C4-2B (cell line): ENCODE data around the gene CHPT1.
A peak's percentile ranks its signal among the peaks of the same experiment; 100 is the strongest.

Experiments
- H3K27ac ChIP-seq: fragments of 450-650 bp; 2 replicates; pipeline ENCODE4 v1.5.1; 2017
- ZFX ChIP-seq: fragments of 450-650 bp; IDR thresholded peaks from 2 replicates; pipeline ENCODE4 v1.6.1; 2017
- TF ChIP-seq, protein P1 (sequence below): fragments of 450-650 bp; conservative IDR thresholded peaks from 2 replicates; pipeline ENCODE4 v1.5.1; 2017; ENCODE audit warnings: mild to moderate bottlenecking

Gene CHPT1

DNA sequence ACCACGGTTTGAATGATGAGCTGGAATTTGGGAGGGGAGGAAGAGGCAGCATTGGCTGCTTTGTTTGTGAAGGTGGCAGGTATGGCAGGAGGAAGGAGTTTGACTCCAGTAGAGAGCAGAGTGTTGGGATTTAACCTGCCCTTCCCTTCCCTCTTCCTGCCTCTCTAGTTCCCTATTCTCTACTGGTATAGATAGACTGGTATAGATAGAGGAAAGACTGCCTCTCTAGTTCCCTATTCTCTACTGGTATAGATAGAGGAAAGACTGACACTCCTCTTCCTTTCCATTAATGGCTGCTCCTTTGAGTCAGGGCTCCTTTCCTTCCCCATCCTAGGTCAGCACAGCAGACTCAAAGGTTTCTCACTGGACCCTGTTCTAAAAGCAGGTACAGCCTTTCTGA, 50.3 kb downstream of the CHPT1 start:
- TF ChIP-seq ZFX: no peak
- TF ChIP-seq, protein P1, sequence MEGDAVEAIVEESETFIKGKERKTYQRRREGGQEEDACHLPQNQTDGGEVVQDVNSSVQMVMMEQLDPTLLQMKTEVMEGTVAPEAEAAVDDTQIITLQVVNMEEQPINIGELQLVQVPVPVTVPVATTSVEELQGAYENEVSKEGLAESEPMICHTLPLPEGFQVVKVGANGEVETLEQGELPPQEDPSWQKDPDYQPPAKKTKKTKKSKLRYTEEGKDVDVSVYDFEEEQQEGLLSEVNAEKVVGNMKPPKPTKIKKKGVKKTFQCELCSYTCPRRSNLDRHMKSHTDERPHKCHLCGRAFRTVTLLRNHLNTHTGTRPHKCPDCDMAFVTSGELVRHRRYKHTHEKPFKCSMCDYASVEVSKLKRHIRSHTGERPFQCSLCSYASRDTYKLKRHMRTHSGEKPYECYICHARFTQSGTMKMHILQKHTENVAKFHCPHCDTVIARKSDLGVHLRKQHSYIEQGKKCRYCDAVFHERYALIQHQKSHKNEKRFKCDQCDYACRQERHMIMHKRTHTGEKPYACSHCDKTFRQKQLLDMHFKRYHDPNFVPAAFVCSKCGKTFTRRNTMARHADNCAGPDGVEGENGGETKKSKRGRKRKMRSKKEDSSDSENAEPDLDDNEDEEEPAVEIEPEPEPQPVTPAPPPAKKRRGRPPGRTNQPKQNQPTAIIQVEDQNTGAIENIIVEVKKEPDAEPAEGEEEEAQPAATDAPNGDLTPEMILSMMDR: no peak
- H3K27ac ChIP-seq: no peak overlapping the region

DNA sequence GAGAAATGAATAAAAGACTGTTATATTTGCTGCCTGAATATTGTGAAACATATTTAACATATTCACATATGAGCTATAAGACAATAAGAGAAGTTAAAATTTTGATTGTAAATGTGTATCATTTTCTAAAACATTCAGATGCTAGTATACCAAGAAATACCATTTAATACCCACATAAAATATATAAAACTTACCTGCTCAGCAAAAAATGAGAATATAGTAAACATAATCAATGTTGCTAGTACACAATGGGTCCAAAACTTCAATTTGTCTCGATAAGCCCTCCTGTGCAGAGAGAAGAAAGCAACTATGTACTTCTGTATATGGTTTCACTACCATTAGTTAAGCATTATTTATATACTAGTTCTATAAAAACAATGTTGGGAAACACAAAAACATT, 51.5 kb downstream of the CHPT1 start:
- no peak overlapping the region for H3K27ac ChIP-seq
- TF ChIP-seq, protein P1: no peak
- TF ChIP-seq ZFX: no peak

DNA sequence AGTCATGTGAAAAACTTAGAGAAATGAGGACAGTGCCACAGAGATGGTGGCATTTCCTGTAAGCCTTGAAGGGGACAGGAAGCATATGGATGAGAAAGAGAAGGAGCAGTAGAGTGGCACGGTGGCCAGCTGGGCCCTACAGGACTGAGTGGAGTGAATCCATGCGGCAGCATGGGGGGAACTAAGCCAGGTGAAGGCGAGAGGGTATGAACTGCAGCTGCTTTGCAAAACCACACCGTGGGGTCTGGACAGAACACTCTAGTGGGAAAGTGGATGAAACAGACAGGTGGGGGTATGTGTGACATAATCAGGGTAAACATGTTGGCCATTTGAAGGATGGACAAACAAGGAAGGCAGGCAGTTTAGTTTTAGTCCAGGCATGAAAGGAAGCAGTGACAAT, 52.2 kb downstream of the CHPT1 start:
- H3K27ac ChIP-seq: peak overlapping the region; percentile 22; the same call in 1 of the 2 replicates
- TF ChIP-seq, protein P1: no peak
- no peak for TF ChIP-seq ZFX

DNA sequence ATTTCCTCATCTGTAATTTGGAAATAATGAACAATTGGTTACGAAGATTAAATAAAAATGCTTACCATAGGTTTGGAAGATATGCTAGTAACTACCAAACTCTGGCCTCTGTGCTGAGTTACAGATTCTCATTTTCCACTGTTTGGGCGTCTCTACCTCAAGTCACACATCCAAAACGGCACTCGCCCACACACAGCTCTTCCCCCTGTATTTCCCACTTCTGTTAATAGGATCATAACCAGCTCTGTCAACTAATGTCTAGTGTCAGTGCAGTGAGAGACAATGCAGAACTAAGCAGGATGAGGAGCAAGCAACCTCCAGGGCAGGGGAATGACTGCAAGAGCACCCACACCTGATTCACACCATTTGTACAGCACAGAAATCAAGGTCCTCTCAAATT, 52.7 kb downstream of the CHPT1 start:
- TF ChIP-seq, protein P1: no peak
- TF ChIP-seq ZFX: no peak
- H3K27ac ChIP-seq: no peak overlapping the region

DNA sequence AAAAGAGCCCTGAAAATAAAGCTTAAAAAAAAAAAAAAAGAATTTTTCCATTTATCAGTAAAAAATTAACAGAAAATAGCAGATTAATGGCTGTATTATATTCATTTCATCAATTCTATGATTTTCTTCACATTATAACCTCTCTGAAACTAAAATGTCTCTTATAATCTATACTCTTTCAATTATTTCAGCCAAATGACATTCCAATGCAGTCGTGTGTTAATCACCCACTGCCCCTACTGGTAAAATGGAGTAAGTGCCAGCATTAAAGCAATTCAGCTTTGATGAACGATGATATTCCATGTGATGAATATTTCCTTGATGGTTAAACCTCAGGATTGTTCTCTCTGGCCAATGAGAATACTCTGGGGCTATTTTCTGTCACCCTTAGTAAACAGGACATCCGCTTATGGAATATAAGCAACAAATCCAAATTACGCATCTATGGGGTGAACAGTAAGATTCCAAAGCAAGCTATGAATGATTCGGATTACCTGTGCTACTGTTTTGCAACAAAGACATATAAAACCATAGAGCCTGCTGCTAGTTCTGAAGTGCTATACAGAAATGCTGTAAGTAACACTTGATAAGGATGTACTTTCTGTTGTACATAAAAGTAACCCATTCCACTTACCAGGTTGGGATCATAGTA, 62.1 kb downstream of the CHPT1 start:
- TF ChIP-seq, protein P1: peak; percentile 84
- TF ChIP-seq ZFX: no peak
- H3K27ac ChIP-seq: no peak overlapping the region

DNA sequence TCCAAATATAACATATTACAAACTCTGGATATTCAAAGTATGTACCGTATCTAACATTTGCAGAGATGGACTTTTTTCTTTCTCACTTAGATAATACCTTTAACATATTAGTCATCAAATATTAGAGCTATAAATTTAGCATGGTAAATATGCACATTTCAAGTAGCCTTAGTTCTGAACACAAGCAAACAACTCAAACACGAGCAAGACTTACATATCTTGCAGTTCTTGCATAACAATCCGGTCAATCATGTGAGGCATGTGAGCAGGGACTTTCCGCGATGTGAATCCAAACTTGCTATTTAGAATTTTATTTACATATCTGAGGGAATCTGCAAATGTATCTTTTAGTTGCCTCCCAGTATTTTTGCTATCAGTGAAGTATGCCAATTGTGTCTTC, 63.9 kb downstream of the CHPT1 start:
- TF ChIP-seq, protein P1: no peak
- no peak for TF ChIP-seq ZFX
- H3K27ac ChIP-seq: no peak overlapping the region

DNA sequence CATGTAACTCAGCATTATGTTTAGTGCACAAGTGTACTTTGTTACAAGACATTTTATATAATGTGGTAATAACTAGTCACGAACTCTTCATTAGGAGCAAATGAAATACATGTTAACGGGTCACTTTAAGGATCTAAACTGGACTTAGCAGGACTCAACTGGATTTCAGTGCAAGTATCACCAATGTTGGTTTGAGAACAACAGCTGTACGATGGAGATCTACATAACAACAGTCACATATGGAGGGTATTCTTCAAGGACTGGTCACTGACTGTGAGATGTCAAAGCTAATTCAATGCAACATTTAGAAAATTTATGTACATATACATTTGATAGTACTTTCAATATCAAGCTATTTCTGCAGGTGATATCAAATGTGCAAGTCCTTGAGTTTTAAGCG, 64.3 kb downstream of the CHPT1 start:
- TF ChIP-seq, protein P1: no peak
- TF ChIP-seq ZFX: no peak
- no peak overlapping the region for H3K27ac ChIP-seq
